Measurements from ENCODE around the gene DBT. TPM values are rescaled to one million over a fixed set of nuclear protein-coding genes. Genes with fewer than 3 reads are reported as not detected.

Gene DBT
- total RNA-seq, 6 donors from 2014 or later: 4.4 to 17.1 (median 9.8) TPM

DNA sequence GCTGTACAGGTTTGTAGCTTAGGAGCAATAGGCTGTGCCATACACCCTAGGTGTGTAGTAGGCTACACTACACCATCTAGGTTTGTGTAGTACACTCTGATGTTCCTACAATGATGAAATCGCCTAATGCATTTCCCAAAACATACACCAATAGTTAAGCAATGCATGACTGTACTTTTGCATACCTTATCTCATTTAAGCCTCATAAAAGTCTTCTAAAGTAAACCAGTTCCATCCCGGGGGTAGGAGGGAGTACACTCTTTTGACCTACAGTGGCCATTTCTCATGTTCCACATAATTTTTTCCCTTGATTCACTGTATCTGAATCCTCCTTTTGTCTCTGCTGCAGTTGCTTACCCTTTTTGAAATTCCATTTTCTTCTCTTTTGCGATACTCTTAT, 104.5 kb downstream of the DBT start:
- H3K27ac ChIP-seq: no peak overlapping the region
- no peaks in the 10 kb centered on the region for H3K4me1 ChIP-seq
- H3K36me3 ChIP-seq: peaks cover 10 to 98% (median 58%) of the 10 kb centered on the region in 4 donors
- WGBS, 2 donors: 92 to 98% methylated on average over 3 of the region's 3 CpGs
- H3K4me3 ChIP-seq: no peak overlapping the region
- no peak for DNase-seq
- TF ChIP-seq POLR2A (IDR thresholded peaks at IDR 0.05) (no peak), EP300 (IDR thresholded peaks at IDR 0.05) (no peak)
- H3K9me3 ChIP-seq: no peaks in the 10 kb centered on the region
- H3K27me3 ChIP-seq: no peaks in the 10 kb centered on the region
- ATAC-seq (ENCODE audit: low FRiP score in 2 of 2): no peak

GRCh38 chr1:100142343-100142742, 107.3 kb downstream of the DBT start:
- H3K9me3 ChIP-seq: no peaks in the 10 kb centered on the region
- no peak for ATAC-seq (ENCODE audit: low FRiP score in 2 of 2)
- no peak overlapping the region for H3K27ac ChIP-seq
- peaks cover 15 to 100% (median 62%) of the 10 kb centered on the region in 4 donors for H3K36me3 ChIP-seq
- no peaks in the 10 kb centered on the region for H3K27me3 ChIP-seq
- no peak for DNase-seq
- H3K4me1 ChIP-seq: no peaks in the 10 kb centered on the region
- TF ChIP-seq POLR2AphosphoS5 (IDR thresholded peaks at IDR 0.05) (no peak), POLR2A (IDR thresholded peaks at IDR 0.05) (no peak), EP300 (IDR thresholded peaks at IDR 0.05) (no peak)
- TF ChIP-seq, protein P1, sequence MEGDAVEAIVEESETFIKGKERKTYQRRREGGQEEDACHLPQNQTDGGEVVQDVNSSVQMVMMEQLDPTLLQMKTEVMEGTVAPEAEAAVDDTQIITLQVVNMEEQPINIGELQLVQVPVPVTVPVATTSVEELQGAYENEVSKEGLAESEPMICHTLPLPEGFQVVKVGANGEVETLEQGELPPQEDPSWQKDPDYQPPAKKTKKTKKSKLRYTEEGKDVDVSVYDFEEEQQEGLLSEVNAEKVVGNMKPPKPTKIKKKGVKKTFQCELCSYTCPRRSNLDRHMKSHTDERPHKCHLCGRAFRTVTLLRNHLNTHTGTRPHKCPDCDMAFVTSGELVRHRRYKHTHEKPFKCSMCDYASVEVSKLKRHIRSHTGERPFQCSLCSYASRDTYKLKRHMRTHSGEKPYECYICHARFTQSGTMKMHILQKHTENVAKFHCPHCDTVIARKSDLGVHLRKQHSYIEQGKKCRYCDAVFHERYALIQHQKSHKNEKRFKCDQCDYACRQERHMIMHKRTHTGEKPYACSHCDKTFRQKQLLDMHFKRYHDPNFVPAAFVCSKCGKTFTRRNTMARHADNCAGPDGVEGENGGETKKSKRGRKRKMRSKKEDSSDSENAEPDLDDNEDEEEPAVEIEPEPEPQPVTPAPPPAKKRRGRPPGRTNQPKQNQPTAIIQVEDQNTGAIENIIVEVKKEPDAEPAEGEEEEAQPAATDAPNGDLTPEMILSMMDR (IDR thresholded peaks at IDR 0.05): no peak
- H3K4me3 ChIP-seq: no peak overlapping the region
- 90 to 97% methylated on average over 3 of the region's 3 CpGs for WGBS, 2 donors

GRCh38 chr1:100141192-100141591, 108.4 kb downstream of the DBT start:
- Histone ChIP-seq H3K27ac (no peak overlapping the region), H3K4me3 (no peak overlapping the region), H3K27me3 (no peaks in the 10 kb centered on the region), H3K9me3 (no peaks in the 10 kb centered on the region), H3K36me3 (peaks cover 15 to 95% (median 53%) of the 10 kb centered on the region in 4 donors), H3K4me1 (no peaks in the 10 kb centered on the region)
- ATAC-seq (ENCODE audit: low FRiP score in 2 of 2): no peak
- WGBS, 2 donors: 80 to 91% methylated on average over 4 of the region's 4 CpGs
- no peak for TF ChIP-seq EP300 (IDR thresholded peaks at IDR 0.05)
- no peak for TF ChIP-seq POLR2AphosphoS5 (IDR thresholded peaks at IDR 0.05)
- TF ChIP-seq, protein P1 (IDR thresholded peaks at IDR 0.05): no peak
- no peak for TF ChIP-seq POLR2A (IDR thresholded peaks at IDR 0.05)
- no peak for DNase-seq

DNA sequence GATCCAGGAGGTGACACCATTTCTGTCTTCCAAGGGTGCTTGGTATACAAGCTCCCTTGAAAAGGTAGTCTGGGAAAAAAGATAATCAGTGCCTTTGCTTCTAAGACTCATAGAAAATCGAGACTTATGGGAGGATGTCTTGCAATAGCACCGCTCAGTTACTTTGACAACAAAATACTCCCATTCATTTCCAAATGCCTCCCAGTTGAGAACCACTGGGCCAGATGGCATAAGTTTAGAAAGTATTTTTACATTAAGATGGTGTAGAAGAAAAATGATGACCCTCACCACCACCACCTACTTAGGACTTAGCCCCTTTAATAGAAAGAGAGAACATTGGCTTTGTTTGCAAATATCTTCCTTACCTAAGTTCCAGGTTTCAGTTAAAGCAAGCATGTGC, 112.0 kb downstream of the DBT start:
- Histone ChIP-seq H3K4me3 (no peak overlapping the region), H3K4me1 (peaks cover 10 to 21% (median 12%) of the 10 kb centered on the region in 4 donors), H3K27ac (no peak overlapping the region), H3K36me3 (peaks cover 15 to 60% (median 30%) of the 10 kb centered on the region in 4 donors), H3K9me3 (no peaks in the 10 kb centered on the region), H3K27me3 (no peaks in the 10 kb centered on the region)
- no peak for ATAC-seq (ENCODE audit: low FRiP score in 2 of 2)
- WGBS, 2 donors: 94 to 96% methylated on average over 2 of the region's 2 CpGs
- no peak for DNase-seq
- no peak for TF ChIP-seq EP300 (IDR thresholded peaks at IDR 0.05)
- TF ChIP-seq, protein P1 (IDR thresholded peaks at IDR 0.05): no peak
- no peak for TF ChIP-seq POLR2A (IDR thresholded peaks at IDR 0.05)
- no peak for TF ChIP-seq POLR2AphosphoS5 (IDR thresholded peaks at IDR 0.05)

Small RNAs within 50 kb of the gene (small RNA-seq; reads per million reads assigned to genes)
- gene AL445928.1 (0 reads per million in 4 donors), gene MIR553 (0 reads per million in 4 donors), gene RPL23AP90 (0 reads per million in 4 donors)

Other genes starting within 250 kb of the DBT start
- gene SASS6, start 116.9 kb downstream of the DBT start, total RNA-seq: 1 to 10 TPM; 1.5 to 4.9 (median 2.3) TPM
- 10 to 100 TPM in 5 of 6 donors, 1 to 10 TPM in 1; 7.1 to 22.2 (median 11.6) TPM for gene TRMT13, start 116.7 kb downstream of the DBT start, total RNA-seq
- gene LRRC39, start 71.6 kb downstream of the DBT start, total RNA-seq: 1 to 10 TPM in 3 of 6 donors, under 1 TPM in 2, not detected in 1; 0.86 to 7.2 (median 2.8) TPM
- 10 to 100 TPM; 12.1 to 36.4 (median 30.3) TPM for gene RTCA, start 16.4 kb upstream of the DBT start, total RNA-seq
- gene CDC14A, start 102.7 kb upstream of the DBT start, total RNA-seq: 10 to 100 TPM in 5 of 6 donors, 1 to 10 TPM in 1; 9.6 to 56.6 (median 22.1) TPM